Measurements from ENCODE around the gene KCTD11. TPM values are rescaled to one million over a fixed set of nuclear protein-coding genes. Genes with fewer than 3 reads are reported as not detected.
A peak's percentile ranks its signal among the peaks of the same experiment; 100 is the strongest.

The KCTD11 gene
- total RNA-seq, 1 experiment from 2014 or later: 16.4 TPM

DNA sequence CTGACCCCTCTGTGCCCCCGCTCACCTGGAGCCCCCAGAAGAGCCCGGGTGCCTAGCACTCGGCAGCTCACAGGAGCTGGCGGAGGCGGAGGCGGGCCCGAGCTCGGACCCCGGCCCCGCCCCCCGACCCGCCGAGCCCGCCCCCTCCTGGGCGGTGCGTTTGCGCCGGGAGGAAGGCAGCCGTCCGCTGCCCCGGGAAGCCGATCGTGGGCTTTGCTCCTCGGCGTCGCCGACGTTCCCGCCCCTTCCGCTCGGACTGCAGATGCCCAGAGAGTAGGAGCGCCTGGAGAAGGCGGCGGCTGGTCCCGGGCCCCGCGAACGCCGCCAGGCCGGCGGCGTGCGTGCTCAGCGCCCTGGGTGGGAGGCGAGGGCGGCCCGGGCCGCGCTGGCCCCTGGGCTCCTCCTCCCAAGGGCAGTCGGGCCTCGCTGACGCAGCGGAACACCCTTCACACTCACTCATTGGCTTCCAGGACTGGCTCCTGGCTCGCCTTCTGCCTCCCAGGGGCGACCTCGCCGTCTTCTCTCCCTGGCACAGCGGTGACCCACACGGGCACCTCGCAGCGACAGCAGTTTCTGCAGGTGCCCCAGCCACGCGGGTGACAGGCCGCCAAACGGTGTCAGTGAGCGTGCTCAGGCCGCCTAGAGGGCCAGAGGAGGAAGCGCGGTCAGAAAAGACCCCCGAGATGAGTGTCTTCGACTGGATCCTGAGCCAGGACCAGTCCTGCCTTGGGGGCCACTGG is 42.7 kb downstream of the KCTD11 start, which contains the start of gene PLSCR3:
PLSCR3 (minus strand) TSS at position 74 of the 740 bp plus-strand sequence. CDS start 415 bp downstream, outside the sequence.
- intact Hi-C loops (cut with micrococcal nuclease; ENCODE audit: unreplicated experiment): loop anchor here (1.0 to 2.0 kb wide), 3 partner anchors 10 to 164 kb away; partner anchors contain the start of genes TMEM256 and TNFSF13
- H3K36me3 ChIP-seq (ENCODE audit: low read depth): no peaks in the 10 kb centered on the region
- H3K4me2 ChIP-seq: peak within 1 kb of the TSS; percentile 95
- BruUV-seq (replicated peaks): no TSS peak
- H2AFZ ChIP-seq: peak within 1 kb of the TSS; percentile 83
- no peaks in the 10 kb centered on the region for H3K9me2 ChIP-seq (ENCODE audit: insufficient read depth)
- peak within 1 kb of the TSS; percentile 68 for H3K27ac ChIP-seq
- H4K20me1 ChIP-seq (ENCODE audit: insufficient read depth): no peaks in the 10 kb centered on the region
- TF ChIP-seq, protein P1, sequence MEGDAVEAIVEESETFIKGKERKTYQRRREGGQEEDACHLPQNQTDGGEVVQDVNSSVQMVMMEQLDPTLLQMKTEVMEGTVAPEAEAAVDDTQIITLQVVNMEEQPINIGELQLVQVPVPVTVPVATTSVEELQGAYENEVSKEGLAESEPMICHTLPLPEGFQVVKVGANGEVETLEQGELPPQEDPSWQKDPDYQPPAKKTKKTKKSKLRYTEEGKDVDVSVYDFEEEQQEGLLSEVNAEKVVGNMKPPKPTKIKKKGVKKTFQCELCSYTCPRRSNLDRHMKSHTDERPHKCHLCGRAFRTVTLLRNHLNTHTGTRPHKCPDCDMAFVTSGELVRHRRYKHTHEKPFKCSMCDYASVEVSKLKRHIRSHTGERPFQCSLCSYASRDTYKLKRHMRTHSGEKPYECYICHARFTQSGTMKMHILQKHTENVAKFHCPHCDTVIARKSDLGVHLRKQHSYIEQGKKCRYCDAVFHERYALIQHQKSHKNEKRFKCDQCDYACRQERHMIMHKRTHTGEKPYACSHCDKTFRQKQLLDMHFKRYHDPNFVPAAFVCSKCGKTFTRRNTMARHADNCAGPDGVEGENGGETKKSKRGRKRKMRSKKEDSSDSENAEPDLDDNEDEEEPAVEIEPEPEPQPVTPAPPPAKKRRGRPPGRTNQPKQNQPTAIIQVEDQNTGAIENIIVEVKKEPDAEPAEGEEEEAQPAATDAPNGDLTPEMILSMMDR (conservative IDR thresholded peaks at IDR 0.05): no peak; the same call in 1 of the 2 replicates
- no peak for TF ChIP-seq EZH2 (IDR thresholded peaks at IDR 0.05; ENCODE audit: low read depth)
- no peaks in the 10 kb centered on the region for H3K9me3 ChIP-seq (ENCODE audit: insufficient read depth, low read depth)
- peak within 1 kb of the TSS; percentile 78 for H3K4me3 ChIP-seq
- H3K79me2 ChIP-seq (ENCODE audit: low read depth): no peaks in the 10 kb centered on the region
- ChIA-PET CTCF (interaction anchor here (1.0 kb wide), 1 partner anchor 41 kb away, joined by 3 read pairs; the partner anchor contains the start of gene TMEM102), POLR2A (ENCODE audit: unreplicated experiment) (interaction anchor here (0.5 to 1.3 kb wide), 7 partner anchors 9 to 221 kb away, joined by 3 to 31 read pairs (median 4); partner anchors contain the start of genes TMEM102 and TMEM256)
- peak; percentile 57 to 95 for DNase-seq
- H3K27me3 ChIP-seq (ENCODE audit: insufficient read depth, low read depth): no peaks in the 10 kb centered on the region
- H3F3A ChIP-seq (ENCODE audit: insufficient read depth, low read depth): peaks cover 12% of the 10 kb centered on the region; the same call in 1 of the 2 replicates
- 0 out of 2 replicates have a peak, but pooled peaks cover 5% of the 10 kb centered on the region for H3K4me1 ChIP-seq (replicated peaks; ENCODE audit: insufficient read depth)

DNA sequence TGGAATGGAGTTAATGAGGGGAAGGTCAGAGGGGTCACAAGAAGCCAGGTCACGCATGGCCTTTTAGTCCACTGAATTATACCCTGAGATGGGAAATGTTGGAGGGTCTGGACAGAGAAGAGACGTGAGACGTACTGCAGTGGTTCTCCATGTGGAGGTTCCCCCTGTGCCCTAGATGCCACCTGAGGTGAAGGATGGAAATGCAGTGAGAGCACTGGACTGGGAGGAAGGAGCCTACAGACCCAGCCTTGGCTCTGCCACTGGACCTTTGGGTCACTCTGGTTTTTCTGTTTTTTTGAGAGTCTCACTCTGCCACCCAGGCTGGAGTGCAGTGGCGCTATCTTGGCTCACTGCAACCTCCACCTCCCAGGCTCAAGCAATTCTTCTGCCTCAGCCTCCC is 44.2 kb downstream of the KCTD11 start:
- H3K27ac ChIP-seq: no peak overlapping the region
- no peaks in the 10 kb centered on the region for H3K27me3 ChIP-seq (ENCODE audit: insufficient read depth, low read depth)
- H3K4me1 ChIP-seq (replicated peaks; ENCODE audit: insufficient read depth): peaks cover 12% of the 10 kb centered on the region
- no peaks in the 10 kb centered on the region for H3K36me3 ChIP-seq (ENCODE audit: low read depth)
- H2AFZ ChIP-seq: no peak overlapping the region
- POLR2A ChIA-PET (ENCODE audit: unreplicated experiment): no interaction called here
- no peaks in the 10 kb centered on the region for H4K20me1 ChIP-seq (ENCODE audit: insufficient read depth)
- TF ChIP-seq EZH2 (IDR thresholded peaks at IDR 0.05; ENCODE audit: low read depth): no peak
- TF ChIP-seq, protein P1 (conservative IDR thresholded peaks at IDR 0.05): no peak
- intact Hi-C loops (cut with micrococcal nuclease; ENCODE audit: unreplicated experiment): no loop called here
- peaks cover 15% of the 10 kb centered on the region; the same call in 1 of the 2 replicates for H3F3A ChIP-seq (ENCODE audit: insufficient read depth, low read depth)
- H3K4me2 ChIP-seq: no peak overlapping the region
- no peaks in the 10 kb centered on the region for H3K9me3 ChIP-seq (ENCODE audit: insufficient read depth, low read depth)
- no TSS peak for BruUV-seq (replicated peaks)
- H3K9me2 ChIP-seq (ENCODE audit: insufficient read depth): no peaks in the 10 kb centered on the region
- DNase-seq: no peak
- CTCF ChIA-PET: no interaction called here
- H3K79me2 ChIP-seq (ENCODE audit: low read depth): no peaks in the 10 kb centered on the region
- no peak overlapping the region for H3K4me3 ChIP-seq

DNA sequence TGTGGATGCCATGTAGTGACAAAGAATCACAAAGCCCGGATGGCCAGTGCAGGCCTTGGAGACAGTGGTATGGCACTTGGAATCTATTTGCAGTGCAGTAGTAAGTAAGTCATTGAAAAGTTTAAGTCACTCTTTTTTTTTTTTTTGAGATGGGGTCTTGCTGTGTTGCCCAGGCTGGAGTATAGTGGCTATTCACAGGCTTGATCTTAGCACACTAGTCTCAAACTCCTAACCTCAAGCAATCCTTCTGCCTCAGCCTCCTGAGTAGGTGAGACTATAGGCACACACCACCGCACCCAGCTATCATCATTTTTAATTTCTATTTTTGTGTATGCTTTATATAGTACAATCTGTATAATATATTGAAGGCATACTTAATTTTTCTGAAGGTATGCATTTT is 46.6 kb downstream of the KCTD11 start:
- Histone ChIP-seq H3K79me2 (ENCODE audit: low read depth) (0 out of 2 replicates have a peak, but pooled peaks cover 5% of the 10 kb centered on the region), H2AFZ (no peak overlapping the region), H3F3A (ENCODE audit: insufficient read depth, low read depth) (peaks cover 20% of the 10 kb centered on the region; the same call in 1 of the 2 replicates), H3K36me3 (ENCODE audit: low read depth) (no peaks in the 10 kb centered on the region), H4K20me1 (ENCODE audit: insufficient read depth) (no peaks in the 10 kb centered on the region), H3K4me2 (no peak overlapping the region), H3K4me3 (no peak overlapping the region), H3K27ac (no peak overlapping the region), H3K9me3 (ENCODE audit: insufficient read depth, low read depth) (no peaks in the 10 kb centered on the region), H3K27me3 (ENCODE audit: insufficient read depth, low read depth) (no peaks in the 10 kb centered on the region), H3K4me1 (replicated peaks; ENCODE audit: insufficient read depth) (peaks cover 18% of the 10 kb centered on the region), H3K9me2 (ENCODE audit: insufficient read depth) (no peaks in the 10 kb centered on the region)
- TF ChIP-seq, protein P1 (conservative IDR thresholded peaks at IDR 0.05): no peak
- no peak for TF ChIP-seq EZH2 (IDR thresholded peaks at IDR 0.05; ENCODE audit: low read depth)
- intact Hi-C loops (cut with micrococcal nuclease; ENCODE audit: unreplicated experiment): no loop called here
- ChIA-PET CTCF (interaction anchor here (0.6 to 0.7 kb wide), 2 partner anchors 117 kb away, joined by 3 to 4 read pairs; partner anchors contain the start of gene SLC2A4), POLR2A (ENCODE audit: unreplicated experiment) (no interaction called here)
- no peak for DNase-seq
- BruUV-seq (replicated peaks): no TSS peak
